Placental pericyte (primary cell): ENCODE data around the gene OR8K1. TPM values are rescaled to one million over a fixed set of nuclear protein-coding genes. Genes with fewer than 3 reads are reported as not detected.

Experiments used
- total RNA-seq: library from RNA; depleted of rRNA; stranded (reverse); fragments of >200 nt; gene quantifications from 2 replicates; pipeline ENCODE4 v1.2.3, GENCODE V29; 2012

The OR8K1 gene
- total RNA-seq = not detected in 2 replicates

DNA sequence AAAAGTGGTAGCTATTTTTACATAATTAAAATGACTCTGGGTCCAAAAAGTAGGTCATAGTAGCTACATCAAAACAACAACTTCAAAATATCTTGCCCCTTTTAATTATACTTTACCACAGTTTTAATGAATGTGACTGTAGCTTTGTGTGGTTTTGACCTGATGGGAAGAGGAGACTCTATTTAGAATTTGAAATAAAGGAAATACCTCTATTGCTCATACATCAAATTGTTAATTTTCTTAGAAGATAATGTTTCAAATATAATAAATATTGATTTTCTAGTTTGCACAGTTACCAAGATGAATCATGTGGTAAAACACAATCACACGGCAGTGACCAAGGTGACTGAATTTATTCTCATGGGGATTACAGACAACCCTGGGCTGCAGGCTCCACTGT, at the start of gene OR8K1:
OR8K1 (plus strand) TSS at position 301 of the 400 bp plus-strand sequence; CDS start at position 301, 0 bp downstream.

GRCh38 chr11:56314844-56315243, 31.0 kb upstream of the OR8K1 start, which contains the start of gene OR8K3:
TSS of gene OR8K3 (plus strand) at chr11:56315144. CDS start at chr11:56318307, 3,163 bp downstream.

GRCh38 chr11:56353991-56354390, 8.2 kb downstream of the OR8K1 start, which contains the start of gene OR8J1:
TSS of gene OR8J1 (plus strand) at chr11:56354291. CDS start at chr11:56360247, 5,956 bp downstream.

GRCh38 chr11:56375324-56375723, 29.5 kb downstream of the OR8K1 start, which contains the start of gene OR8U1:
TSS of gene OR8U1 (plus strand) at chr11:56375624. CDS start at chr11:56375624, 0 bp downstream.

Other genes with a start within 250 kb of the OR8K1 start
- not detected in 2 replicates for gene OR8H2, start 242.4 kb upstream of the OR8K1 start, total RNA-seq
- gene OR8H3, start 223.7 kb upstream of the OR8K1 start, total RNA-seq = not detected in 2 replicates
- not detected in 2 replicates for gene OR8J3, start 205.8 kb upstream of the OR8K1 start, total RNA-seq
- gene OR8K5, start 185.7 kb upstream of the OR8K1 start, total RNA-seq = not detected in 2 replicates
- not detected in 2 replicates for gene OR5J2, start 169.4 kb upstream of the OR8K1 start, total RNA-seq
- not detected in 2 replicates for gene OR5T2, start 111.8 kb upstream of the OR8K1 start, total RNA-seq
- not detected in 2 replicates for gene OR5T3, start 93.8 kb upstream of the OR8K1 start, total RNA-seq
- gene OR5T1, start 71.9 kb upstream of the OR8K1 start, total RNA-seq = not detected in 2 replicates
- not detected in 2 replicates for gene OR8H1, start 53.8 kb upstream of the OR8K1 start, total RNA-seq
- not detected in 2 replicates for gene OR8K3, start 30.9 kb upstream of the OR8K1 start, total RNA-seq
- not detected in 2 replicates for gene OR8J1, start 8.3 kb downstream of the OR8K1 start, total RNA-seq
- not detected in 2 replicates for gene OR8U1, start 29.6 kb downstream of the OR8K1 start, total RNA-seq
- not detected in 2 replicates for gene OR5AL1, start 66.7 kb downstream of the OR8K1 start, total RNA-seq
- gene OR5M3, start 127.3 kb downstream of the OR8K1 start, total RNA-seq = not detected in 2 replicates
- not detected in 2 replicates for gene OR5M8, start 145.3 kb downstream of the OR8K1 start, total RNA-seq
- not detected in 2 replicates for gene OR5M11, start 197.2 kb downstream of the OR8K1 start, total RNA-seq
- gene OR5M10, start 231.7 kb downstream of the OR8K1 start, total RNA-seq = not detected in 2 replicates